ENCODE results near the gene RNASEH1.

DNA sequence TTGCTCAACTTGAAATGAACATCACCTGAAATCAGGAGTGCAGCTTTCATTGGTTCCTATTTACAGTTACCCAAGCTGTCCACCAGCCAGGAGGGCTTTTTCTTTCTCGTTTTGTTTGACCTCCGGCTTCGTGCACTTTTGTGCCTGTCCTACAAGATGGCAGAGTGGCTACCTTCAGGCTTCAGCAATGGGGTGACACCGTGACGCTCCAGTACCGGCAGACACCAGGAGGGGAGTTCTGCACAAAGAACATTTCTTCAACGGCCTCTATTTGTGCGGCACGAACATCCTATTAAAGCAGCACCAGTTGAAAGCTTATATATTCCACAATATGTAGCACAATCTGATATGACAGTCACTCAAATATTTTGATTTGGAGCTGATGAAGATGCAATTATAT is 18.3 kb downstream of the RNASEH1 start:
- TF ChIP-seq, protein P1, sequence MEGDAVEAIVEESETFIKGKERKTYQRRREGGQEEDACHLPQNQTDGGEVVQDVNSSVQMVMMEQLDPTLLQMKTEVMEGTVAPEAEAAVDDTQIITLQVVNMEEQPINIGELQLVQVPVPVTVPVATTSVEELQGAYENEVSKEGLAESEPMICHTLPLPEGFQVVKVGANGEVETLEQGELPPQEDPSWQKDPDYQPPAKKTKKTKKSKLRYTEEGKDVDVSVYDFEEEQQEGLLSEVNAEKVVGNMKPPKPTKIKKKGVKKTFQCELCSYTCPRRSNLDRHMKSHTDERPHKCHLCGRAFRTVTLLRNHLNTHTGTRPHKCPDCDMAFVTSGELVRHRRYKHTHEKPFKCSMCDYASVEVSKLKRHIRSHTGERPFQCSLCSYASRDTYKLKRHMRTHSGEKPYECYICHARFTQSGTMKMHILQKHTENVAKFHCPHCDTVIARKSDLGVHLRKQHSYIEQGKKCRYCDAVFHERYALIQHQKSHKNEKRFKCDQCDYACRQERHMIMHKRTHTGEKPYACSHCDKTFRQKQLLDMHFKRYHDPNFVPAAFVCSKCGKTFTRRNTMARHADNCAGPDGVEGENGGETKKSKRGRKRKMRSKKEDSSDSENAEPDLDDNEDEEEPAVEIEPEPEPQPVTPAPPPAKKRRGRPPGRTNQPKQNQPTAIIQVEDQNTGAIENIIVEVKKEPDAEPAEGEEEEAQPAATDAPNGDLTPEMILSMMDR (conservative IDR thresholded peaks at IDR 0.05; ENCODE audit: low read depth, low read length): no peak
- no peak for TF ChIP-seq POLR2A (IDR thresholded peaks at IDR 0.05; ENCODE audit: low read depth, low read length)
- no peak for TF ChIP-seq BHLHE40 (IDR thresholded peaks at IDR 0.05; ENCODE audit: low read depth, low read length)
- TF ChIP-seq, protein P2, sequence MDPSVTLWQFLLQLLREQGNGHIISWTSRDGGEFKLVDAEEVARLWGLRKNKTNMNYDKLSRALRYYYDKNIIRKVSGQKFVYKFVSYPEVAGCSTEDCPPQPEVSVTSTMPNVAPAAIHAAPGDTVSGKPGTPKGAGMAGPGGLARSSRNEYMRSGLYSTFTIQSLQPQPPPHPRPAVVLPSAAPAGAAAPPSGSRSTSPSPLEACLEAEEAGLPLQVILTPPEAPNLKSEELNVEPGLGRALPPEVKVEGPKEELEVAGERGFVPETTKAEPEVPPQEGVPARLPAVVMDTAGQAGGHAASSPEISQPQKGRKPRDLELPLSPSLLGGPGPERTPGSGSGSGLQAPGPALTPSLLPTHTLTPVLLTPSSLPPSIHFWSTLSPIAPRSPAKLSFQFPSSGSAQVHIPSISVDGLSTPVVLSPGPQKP (IDR thresholded peaks at IDR 0.05; ENCODE audit: borderline replicate concordance, low read depth, low read length): no peak
